GM12865 (cell line): Measurements from ENCODE around the gene SYNGR3.
"Not testable (repeated sequence)": the region's sequence is repeated elsewhere in the genome, so short reads cannot be mapped to it uniquely, and the experiment has no call there.

Source experiments
- DNase-seq: peaks from one replicate; pipeline ENCODE4 v3.0.0; 2010; ENCODE audit warnings: low read depth
- H3K4me3 ChIP-seq: 2 replicates; pipeline ENCODE4 v1.5.1; 2011; ENCODE audit warnings: mild to moderate bottlenecking, low read depth, low read length, control low read depth
- CTCF ChIP-seq: IDR thresholded peaks from 2 replicates; pipeline ENCODE4 v1.5.1; 2011; ENCODE audit warnings: low read length, control low read depth, low read depth, inconsistent platforms; ENCODE audit not compliant: insufficient read depth; ENCODE audit errors: missing control alignments

Gene SYNGR3

GRCh38 chr16:2033057-2033908 lies 43.5 kb downstream of the SYNGR3 start:
- no peak for DNase-seq
- no peak for TF ChIP-seq CTCF
- H3K4me3 ChIP-seq, result no peak overlapping the region

GRCh38 chr16:2033909-2034695 lies 44.3 kb downstream of the SYNGR3 start:
- not testable (repeated sequence) for DNase-seq, H3K4me3 ChIP-seq

- no peak for TF ChIP-seq CTCF
- no peak overlapping the region for H3K4me3 ChIP-seq
- no peak for DNase-seq
These were observed 45.1 kb downstream of the SYNGR3 start for GRCh38 chr16:2034696-2035430.

- H3K4me3 ChIP-seq, result no peak overlapping the region
- TF ChIP-seq CTCF, result no peak
- DNase-seq, result no peak
These were observed 45.8 kb downstream of the SYNGR3 start for GRCh38 chr16:2035431-2036199.

GRCh38 chr16:2036200-2036966 lies 46.6 kb downstream of the SYNGR3 start:
- no peak for TF ChIP-seq CTCF
- no peak overlapping the region for H3K4me3 ChIP-seq
- no peak for DNase-seq

GRCh38 chr16:2037115-2037514 lies 47.3 kb downstream of the SYNGR3 start:
- DNase-seq, result no peak
- no peak for TF ChIP-seq CTCF
- no peak overlapping the region for H3K4me3 ChIP-seq
